ENCODE measurements around the gene KCNH5.

The KCNH5 gene

DNA sequence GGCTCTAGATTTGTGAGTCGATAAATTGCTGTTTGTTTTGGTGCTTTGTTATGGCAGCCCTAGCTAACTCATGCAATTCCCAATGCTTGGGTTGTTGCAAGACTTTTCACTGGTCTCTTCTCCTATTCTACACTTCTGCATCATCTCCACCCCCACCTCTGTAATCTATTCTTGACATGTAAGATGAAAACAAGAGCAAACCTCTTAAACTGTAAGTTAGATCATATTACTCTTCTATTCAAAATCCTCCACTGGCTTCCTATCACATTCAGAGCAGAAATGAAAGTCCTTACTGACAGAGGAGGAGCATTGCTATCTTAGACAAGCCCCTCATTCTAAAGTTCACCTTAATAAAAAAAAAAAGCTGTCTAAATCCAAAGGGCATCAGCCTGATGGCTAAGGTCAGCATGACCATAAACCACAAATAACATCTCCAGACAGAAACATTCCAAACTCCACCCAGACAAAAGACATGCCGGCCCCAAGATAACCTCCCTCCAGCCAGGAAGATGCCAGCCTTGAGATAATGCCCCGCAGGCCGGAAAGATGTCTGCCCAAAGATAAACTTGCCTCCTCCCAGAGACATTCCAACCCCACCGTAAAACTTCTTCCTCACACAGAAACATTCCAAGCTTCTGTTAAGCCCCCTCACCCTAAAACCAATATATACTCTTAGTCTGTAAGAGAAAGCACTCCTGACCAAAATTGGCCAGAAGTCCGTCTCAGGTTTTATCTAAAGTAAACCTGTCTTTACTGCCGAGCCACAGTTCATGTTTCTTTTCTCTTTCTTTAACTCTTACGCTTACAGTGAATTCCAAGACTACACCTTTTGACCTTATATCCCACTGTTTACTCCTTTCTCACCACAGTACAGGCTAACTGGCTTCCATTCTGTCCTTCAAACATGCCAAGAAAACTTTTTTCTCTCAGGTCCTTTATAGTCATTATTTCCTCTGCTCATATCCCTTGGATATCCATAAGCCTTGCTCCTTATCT lies 308.9 kb downstream of the KCNH5 start:
- H3K9me3 ChIP-seq (ENCODE audit: control insufficient read depth in 5 of 5, low read length in 5 of 5) = no peaks in the 10 kb centered on the region
- H3K36me3 ChIP-seq (ENCODE audit: control insufficient read depth in 5 of 5, insufficient read depth in 5 of 5, low read length in 5 of 5) = no peaks in the 10 kb centered on the region
- no peak overlapping the region for H3K9ac ChIP-seq (ENCODE audit: low read length in 5 of 5)

GRCh38 chr14:62734831-62735230 lies 310.4 kb downstream of the KCNH5 start:
- Histone ChIP-seq H3K36me3 (ENCODE audit: control insufficient read depth in 5 of 5, insufficient read depth in 5 of 5, low read length in 5 of 5) (no peaks in the 10 kb centered on the region), H3K27me3 (ENCODE audit: control insufficient read depth in 5 of 5, insufficient read depth in 4 of 5, low read length in 5 of 5) (no peaks in the 10 kb centered on the region), H3K4me3 (ENCODE audit: low read depth in 1 of 5, low read length in 5 of 5) (no peak overlapping the region), H3K27ac (ENCODE audit: low read depth, low read length) (no peak overlapping the region), H3K9me3 (ENCODE audit: control insufficient read depth in 5 of 5, low read length in 5 of 5) (no peaks in the 10 kb centered on the region), H3K9ac (ENCODE audit: low read length in 5 of 5) (no peak overlapping the region), H3K4me1 (ENCODE audit: control insufficient read depth in 5 of 5, insufficient read depth in 5 of 5, low read length in 5 of 5) (no peaks in the 10 kb centered on the region)

More for the DNA sequence above, 308.9 kb downstream of the KCNH5 start:
- H3K27ac ChIP-seq (ENCODE audit: low read depth, low read length) = no peak overlapping the region
- H3K27me3 ChIP-seq (ENCODE audit: control insufficient read depth in 5 of 5, insufficient read depth in 4 of 5, low read length in 5 of 5) = no peaks in the 10 kb centered on the region
- H3K4me1 ChIP-seq (ENCODE audit: control insufficient read depth in 5 of 5, insufficient read depth in 5 of 5, low read length in 5 of 5) = no peaks in the 10 kb centered on the region
- H3K4me3 ChIP-seq (ENCODE audit: low read depth in 1 of 5, low read length in 5 of 5) = no peak overlapping the region

DNA sequence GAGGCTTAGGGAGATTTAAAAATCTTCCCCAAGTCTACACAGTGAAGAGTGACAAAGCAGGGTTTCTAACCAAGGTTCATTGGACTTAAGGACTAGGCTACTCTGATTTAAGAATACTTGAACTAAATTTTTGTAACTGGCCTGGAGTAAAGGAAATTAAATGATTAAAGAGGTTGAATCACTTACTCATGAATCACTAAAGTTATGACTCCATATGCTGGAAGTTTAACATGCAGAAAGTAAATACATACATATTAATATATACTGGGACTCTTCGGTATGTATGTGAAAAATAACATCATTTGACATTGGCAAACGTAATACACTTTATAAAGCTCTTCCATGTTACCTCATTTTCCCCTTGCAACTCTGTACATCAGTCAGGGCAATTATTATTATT lies 322.9 kb downstream of the KCNH5 start:
- Histone ChIP-seq H3K9me3 (ENCODE audit: control insufficient read depth in 5 of 5, low read length in 5 of 5) (no peaks in the 10 kb centered on the region), H3K9ac (ENCODE audit: low read length in 5 of 5) (no peak overlapping the region), H3K4me3 (ENCODE audit: low read depth in 1 of 5, low read length in 5 of 5) (no peak overlapping the region), H3K36me3 (ENCODE audit: control insufficient read depth in 5 of 5, insufficient read depth in 5 of 5, low read length in 5 of 5) (no peaks in the 10 kb centered on the region), H3K27me3 (ENCODE audit: control insufficient read depth in 5 of 5, insufficient read depth in 4 of 5, low read length in 5 of 5) (no peaks in the 10 kb centered on the region), H3K27ac (ENCODE audit: low read depth, low read length) (no peak overlapping the region), H3K4me1 (ENCODE audit: control insufficient read depth in 5 of 5, insufficient read depth in 5 of 5, low read length in 5 of 5) (no peaks in the 10 kb centered on the region)

- Histone ChIP-seq H3K4me3 (ENCODE audit: low read depth in 1 of 5, low read length in 5 of 5) (no peak overlapping the region), H3K9me3 (ENCODE audit: control insufficient read depth in 5 of 5, low read length in 5 of 5) (no peaks in the 10 kb centered on the region), H3K27me3 (ENCODE audit: control insufficient read depth in 5 of 5, insufficient read depth in 4 of 5, low read length in 5 of 5) (no peaks in the 10 kb centered on the region), H3K9ac (ENCODE audit: low read length in 5 of 5) (no peak overlapping the region), H3K36me3 (ENCODE audit: control insufficient read depth in 5 of 5, insufficient read depth in 5 of 5, low read length in 5 of 5) (no peaks in the 10 kb centered on the region), H3K27ac (ENCODE audit: low read depth, low read length) (no peak overlapping the region), H3K4me1 (ENCODE audit: control insufficient read depth in 5 of 5, insufficient read depth in 5 of 5, low read length in 5 of 5) (no peaks in the 10 kb centered on the region)
Measured at GRCh38 chr14:62718629-62719028, 326.6 kb downstream of the KCNH5 start.

DNA sequence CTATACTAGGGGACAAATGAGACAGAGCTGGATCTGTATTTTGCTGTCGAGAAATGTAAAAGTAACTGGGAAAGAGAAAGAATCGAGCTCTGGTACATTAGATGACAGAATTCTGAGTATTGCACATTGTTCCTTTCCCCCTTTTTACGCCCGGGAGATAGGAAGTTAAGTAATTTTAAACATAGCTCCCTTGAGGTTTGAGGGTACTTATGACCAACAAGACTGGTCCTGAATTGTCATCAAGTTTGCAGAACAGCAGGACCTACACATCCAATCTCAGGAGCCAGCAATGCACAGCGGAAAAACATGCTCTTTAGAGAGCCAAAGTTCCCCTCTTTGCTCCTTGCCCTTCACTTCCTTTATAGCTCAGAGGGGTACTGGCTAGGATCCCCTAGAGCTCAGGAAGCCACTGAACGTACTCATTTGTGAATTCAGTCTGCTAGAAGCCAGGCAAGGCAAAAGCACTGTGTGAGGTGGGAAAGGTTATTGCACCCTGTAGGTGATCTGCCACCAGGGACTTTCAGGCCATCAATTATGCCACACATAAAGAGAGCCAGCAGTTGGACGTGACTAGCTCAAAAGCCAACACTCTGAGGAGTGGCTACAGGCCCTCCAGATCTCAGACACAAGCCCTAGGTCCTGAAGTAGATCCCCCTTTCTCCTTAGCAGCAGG lies 333.8 kb downstream of the KCNH5 start:
- H3K4me1 ChIP-seq (ENCODE audit: control insufficient read depth in 5 of 5, insufficient read depth in 5 of 5, low read length in 5 of 5) = no peaks in the 10 kb centered on the region
- H3K27me3 ChIP-seq (ENCODE audit: control insufficient read depth in 5 of 5, insufficient read depth in 4 of 5, low read length in 5 of 5) = no peaks in the 10 kb centered on the region
- peaks cover 0 to 2% (median 0%) of the 10 kb centered on the region in 5 donors for H3K9me3 ChIP-seq (ENCODE audit: control insufficient read depth in 5 of 5, low read length in 5 of 5)
- no peak overlapping the region for H3K9ac ChIP-seq (ENCODE audit: low read length in 5 of 5)
- no peaks in the 10 kb centered on the region for H3K36me3 ChIP-seq (ENCODE audit: control insufficient read depth in 5 of 5, insufficient read depth in 5 of 5, low read length in 5 of 5)
- no peak overlapping the region for H3K27ac ChIP-seq (ENCODE audit: low read depth, low read length)
- H3K4me3 ChIP-seq (ENCODE audit: low read depth in 1 of 5, low read length in 5 of 5) = no peak overlapping the region

DNA sequence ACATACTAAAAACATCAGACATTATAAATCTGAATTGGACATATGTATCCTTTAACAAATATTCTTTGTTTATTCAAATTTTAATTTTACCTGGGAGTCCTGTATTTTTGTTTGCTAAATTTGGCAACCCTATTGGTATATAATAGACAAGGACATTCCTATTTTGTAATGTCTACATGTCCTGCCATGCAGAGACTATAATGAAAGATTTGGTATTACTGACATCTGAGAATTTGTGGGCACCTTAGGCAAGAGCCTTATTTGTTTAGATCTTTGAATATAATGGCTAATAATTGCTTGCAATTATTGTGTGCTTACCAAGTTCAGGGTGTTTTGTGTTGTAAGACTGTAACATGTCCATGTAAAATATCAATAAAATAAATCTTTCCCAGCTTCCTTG lies 334.4 kb downstream of the KCNH5 start:
- Histone ChIP-seq H3K36me3 (ENCODE audit: control insufficient read depth in 5 of 5, insufficient read depth in 5 of 5, low read length in 5 of 5) (no peaks in the 10 kb centered on the region), H3K4me3 (ENCODE audit: low read depth in 1 of 5, low read length in 5 of 5) (no peak overlapping the region), H3K9ac (ENCODE audit: low read length in 5 of 5) (no peak overlapping the region), H3K27me3 (ENCODE audit: control insufficient read depth in 5 of 5, insufficient read depth in 4 of 5, low read length in 5 of 5) (no peaks in the 10 kb centered on the region), H3K9me3 (ENCODE audit: control insufficient read depth in 5 of 5, low read length in 5 of 5) (peaks cover 0 to 2% (median 0%) of the 10 kb centered on the region in 5 donors), H3K4me1 (ENCODE audit: control insufficient read depth in 5 of 5, insufficient read depth in 5 of 5, low read length in 5 of 5) (no peaks in the 10 kb centered on the region), H3K27ac (ENCODE audit: low read depth, low read length) (no peak overlapping the region)

DNA sequence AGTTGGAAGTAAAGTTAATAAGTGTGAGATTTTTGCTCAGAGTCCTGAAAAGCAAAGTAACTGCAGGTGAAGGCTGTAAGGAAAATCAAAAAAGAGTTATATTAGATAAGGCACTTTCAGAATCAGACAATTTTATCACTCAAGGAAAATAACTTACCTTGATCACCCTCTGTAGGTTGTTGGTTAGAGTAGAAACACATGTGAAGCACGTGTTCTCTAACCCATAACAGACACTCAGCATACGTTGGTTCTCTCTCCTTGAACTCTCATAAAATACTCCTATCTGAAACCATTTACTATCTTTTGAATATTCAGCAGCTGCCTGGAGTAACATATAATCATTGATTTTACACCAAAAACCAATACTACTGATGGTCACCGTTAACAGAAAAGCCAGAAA lies 335.5 kb downstream of the KCNH5 start:
- Histone ChIP-seq H3K4me1 (ENCODE audit: control insufficient read depth in 5 of 5, insufficient read depth in 5 of 5, low read length in 5 of 5) (no peaks in the 10 kb centered on the region), H3K9ac (ENCODE audit: low read length in 5 of 5) (no peak overlapping the region), H3K36me3 (ENCODE audit: control insufficient read depth in 5 of 5, insufficient read depth in 5 of 5, low read length in 5 of 5) (no peaks in the 10 kb centered on the region), H3K9me3 (ENCODE audit: control insufficient read depth in 5 of 5, low read length in 5 of 5) (peaks cover 0 to 2% (median 0%) of the 10 kb centered on the region in 5 donors), H3K27me3 (ENCODE audit: control insufficient read depth in 5 of 5, insufficient read depth in 4 of 5, low read length in 5 of 5) (no peaks in the 10 kb centered on the region), H3K27ac (ENCODE audit: low read depth, low read length) (no peak overlapping the region), H3K4me3 (ENCODE audit: low read depth in 1 of 5, low read length in 5 of 5) (no peak overlapping the region)

- Histone ChIP-seq H3K4me1 (ENCODE audit: control insufficient read depth in 5 of 5, insufficient read depth in 5 of 5, low read length in 5 of 5) (no peaks in the 10 kb centered on the region), H3K9ac (ENCODE audit: low read length in 5 of 5) (no peak overlapping the region), H3K27ac (ENCODE audit: low read depth, low read length) (no peak overlapping the region), H3K27me3 (ENCODE audit: control insufficient read depth in 5 of 5, insufficient read depth in 4 of 5, low read length in 5 of 5) (no peaks in the 10 kb centered on the region), H3K4me3 (ENCODE audit: low read depth in 1 of 5, low read length in 5 of 5) (no peak overlapping the region), H3K9me3 (ENCODE audit: control insufficient read depth in 5 of 5, low read length in 5 of 5) (no peaks in the 10 kb centered on the region), H3K36me3 (ENCODE audit: control insufficient read depth in 5 of 5, insufficient read depth in 5 of 5, low read length in 5 of 5) (no peaks in the 10 kb centered on the region)
Measured at GRCh38 chr14:62706217-62706616, 339.0 kb downstream of the KCNH5 start.

DNA sequence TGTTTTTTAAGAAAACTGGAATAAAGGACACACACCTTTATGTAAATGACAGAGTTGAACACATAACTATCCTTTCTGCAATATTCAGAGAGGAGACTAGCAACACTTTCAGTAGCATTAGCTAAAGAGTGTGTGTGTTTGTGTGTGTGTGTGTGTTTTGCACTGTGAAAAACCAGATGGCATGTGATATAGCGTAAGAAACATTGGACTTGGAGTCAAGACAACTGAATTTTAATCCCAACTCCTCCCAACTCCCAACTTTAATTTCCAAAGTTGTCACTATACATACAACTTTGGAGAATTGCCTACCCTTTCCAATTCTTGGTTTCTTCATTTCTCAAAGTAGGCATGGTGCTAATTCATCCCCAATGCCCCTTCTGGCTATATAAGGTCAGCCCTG lies 347.8 kb downstream of the KCNH5 start:
- Histone ChIP-seq H3K4me1 (ENCODE audit: control insufficient read depth in 5 of 5, insufficient read depth in 5 of 5, low read length in 5 of 5) (peaks cover 0 to 3% (median 0%) of the 10 kb centered on the region in 5 donors), H3K9ac (ENCODE audit: low read length in 5 of 5) (no peak overlapping the region), H3K9me3 (ENCODE audit: control insufficient read depth in 5 of 5, low read length in 5 of 5) (no peaks in the 10 kb centered on the region), H3K27ac (ENCODE audit: low read depth, low read length) (no peak overlapping the region), H3K4me3 (ENCODE audit: low read depth in 1 of 5, low read length in 5 of 5) (no peak overlapping the region), H3K36me3 (ENCODE audit: control insufficient read depth in 5 of 5, insufficient read depth in 5 of 5, low read length in 5 of 5) (no peaks in the 10 kb centered on the region), H3K27me3 (ENCODE audit: control insufficient read depth in 5 of 5, insufficient read depth in 4 of 5, low read length in 5 of 5) (no peaks in the 10 kb centered on the region)

DNA sequence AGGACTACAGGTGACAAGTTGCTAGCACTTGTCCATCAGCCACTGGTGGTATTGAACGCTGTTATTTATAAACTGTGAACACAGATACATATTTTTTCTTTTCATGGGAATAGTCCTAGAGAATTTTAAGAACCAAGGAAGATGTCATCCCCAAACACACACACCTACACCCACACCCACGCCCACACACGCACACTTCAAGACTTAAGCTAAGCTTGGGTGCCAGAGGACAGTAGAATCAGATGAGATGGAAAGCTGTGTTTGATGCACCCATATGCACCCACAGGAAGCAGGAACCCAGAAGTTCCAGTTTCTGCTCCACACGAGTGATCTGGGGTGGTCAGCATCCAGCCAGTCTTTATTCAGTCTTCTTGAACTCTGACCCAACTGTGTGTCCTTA lies 348.3 kb downstream of the KCNH5 start:
- Histone ChIP-seq H3K27me3 (ENCODE audit: control insufficient read depth in 5 of 5, insufficient read depth in 4 of 5, low read length in 5 of 5) (no peaks in the 10 kb centered on the region), H3K4me3 (ENCODE audit: low read depth in 1 of 5, low read length in 5 of 5) (no peak overlapping the region), H3K36me3 (ENCODE audit: control insufficient read depth in 5 of 5, insufficient read depth in 5 of 5, low read length in 5 of 5) (no peaks in the 10 kb centered on the region), H3K9me3 (ENCODE audit: control insufficient read depth in 5 of 5, low read length in 5 of 5) (no peaks in the 10 kb centered on the region), H3K9ac (ENCODE audit: low read length in 5 of 5) (no peak overlapping the region), H3K27ac (ENCODE audit: low read depth, low read length) (no peak overlapping the region), H3K4me1 (ENCODE audit: control insufficient read depth in 5 of 5, insufficient read depth in 5 of 5, low read length in 5 of 5) (peaks cover 0 to 3% (median 0%) of the 10 kb centered on the region in 5 donors)
